ENCODE measurements around the gene ALOX15. TPM values are rescaled to one million over a fixed set of nuclear protein-coding genes. Genes with fewer than 3 reads are reported as not detected.

The ALOX15 gene
- total and polyA plus RNA-seq, 10 of the 15 experiments (the other 5 are each of a cell fraction or from before 2014, with no cell fraction given), result 0.05 to 1.0 (median 0.24) TPM

GRCh38 chr17:4679658-4680057 is 38.2 kb upstream of the ALOX15 start:
- no peaks in the 10 kb centered on the region for H4K20me1 ChIP-seq (ENCODE audit: control insufficient read depth, insufficient read depth)
- FAIRE-seq, result peak; percentile 61
- peaks cover 30 to 35% of the 10 kb centered on the region in 2 experiments for H3K36me3 ChIP-seq (ENCODE audit: control insufficient read depth in 2 of 2, insufficient read depth in 2 of 2, low read length in 1 of 2)
- SMC1A ChIA-PET (ENCODE audit: uncharacterized antibody, unreplicated experiment), result interaction anchor here (1.2 kb wide), 1 partner anchor 16 kb away, joined by 3 read pairs; no protein-coding TSS in a partner anchor
- no peak for DNase-seq (ENCODE audit: low read depth, low spot score)
- H3K27me3 ChIP-seq (replicated peaks in 1 of 2; ENCODE audit: control insufficient read depth in 2 of 2, insufficient read depth in 2 of 2, low read length in 1 of 2), result no peaks in the 10 kb centered on the region
- no peaks in the 10 kb centered on the region for H3K9me3 ChIP-seq (replicated peaks; ENCODE audit: control insufficient read depth, insufficient read depth, low read length)
- peak; percentile 33 for TF ChIP-seq PBX3 (IDR thresholded peaks at IDR 0.05; ENCODE audit: insufficient replicate concordance, low read depth, low read length)
- no peak for TF ChIP-seq GATAD2B (conservative IDR thresholded peaks at IDR 0.05; ENCODE audit: low read depth)
- peak; percentile 91 for TF ChIP-seq BCL3 (IDR thresholded peaks at IDR 0.05; ENCODE audit: borderline replicate concordance, insufficient read depth, low read depth, low read length, poor library complexity, severe bottlenecking)
- intact Hi-C loops (cut with micrococcal nuclease; ENCODE audit: unreplicated experiment) (no loop called here), in situ Hi-C loops (cut with MboI) (no loop called here)
- ATAC-seq, result no peak
- no peaks in the 10 kb centered on the region for H3K4me1 ChIP-seq (ENCODE audit: control insufficient read depth, insufficient read depth, low read length)
- RAD21 ChIA-PET (ENCODE audit: unreplicated experiment), result no interaction called here
- H3K4me3 ChIP-seq, result no peak overlapping the region
- no TSS peak for BruUV-seq (replicated peaks)
- no peak overlapping the region for H3K9ac ChIP-seq (ENCODE audit: control insufficient read depth, insufficient read depth, low read length)
- no peak overlapping the region for H2AFZ ChIP-seq (ENCODE audit: control insufficient read depth, low read depth, low read length)
- POLR2A ChIA-PET, result interaction anchor here (0.5 kb wide), 1 partner anchor 180 kb away, joined by 4 read pairs; no protein-coding TSS in a partner anchor
- WGBS (ENCODE audit: insufficient coverage, insufficient replicate concordance, low lambda C conversion rate, missing lambda C conversion rate), result 96% methylated on average over 7 of the region's 7 CpGs
- H3K4me2 ChIP-seq (ENCODE audit: control insufficient read depth, insufficient read depth), result no peak overlapping the region
- CTCF ChIA-PET, result interaction anchor here (1.1 kb wide), 1 partner anchor 110 kb away, joined by 3 read pairs; no protein-coding TSS in a partner anchor
- no peak overlapping the region for H3K27ac ChIP-seq (ENCODE audit: control insufficient read depth, insufficient read depth)
- no peaks in the 10 kb centered on the region for H3K79me2 ChIP-seq (ENCODE audit: control insufficient read depth, insufficient read depth, low read length)
